ENCODE measurements around the gene GRM2. TPM values are rescaled to one million over a fixed set of nuclear protein-coding genes. Genes with fewer than 3 reads are reported as not detected.

The GRM2 gene
- 1 to 10 TPM in 2 of 4 donors, under 1 TPM in 2; 0.13 to 2.2 (median 0.91) TPM for total RNA-seq

GRCh38 chr3:51706788-51707731 is at the start of gene GRM2:
GRM2 (plus strand) TSS chr3:51707068; CDS start chr3:51708984, 1,916 bp downstream.
- TF ChIP-seq CTCF (IDR thresholded peaks at IDR 0.05) = no peak
- TF ChIP-seq POLR2A (IDR thresholded peaks at IDR 0.05) = no peak
- 10 to 13% methylated on average over 29 to 30 of the region's 69 CpGs for whole genome bisulfite sequencing, 2 donors
- DNase-seq (ENCODE audit: low spot score in 2 of 2) = peak in 1 of 2 donors; percentile 42
- intact Hi-C loops (cut with DNase I; ENCODE audit: low total_unique reads) = no loop called here
- no peak within 1 kb of the TSS for H3K4me3 ChIP-seq (ENCODE audit: low read depth, poor library complexity, severe bottlenecking)

- H3K4me3 ChIP-seq (ENCODE audit: low read depth, poor library complexity, severe bottlenecking) = no peak overlapping the region
- intact Hi-C loops (cut with DNase I; ENCODE audit: low total_unique reads) = no loop called here
- no peak for TF ChIP-seq POLR2A (IDR thresholded peaks at IDR 0.05)
- no peak for TF ChIP-seq CTCF (IDR thresholded peaks at IDR 0.05)
- 93 to 95% methylated on average over 3 of the region's 3 CpGs for WGBS, 2 donors
- DNase-seq (ENCODE audit: low spot score in 2 of 2) = no peak
Measured at GRCh38 chr3:51657234-51657633, 49.6 kb upstream of the GRM2 start.

- WGBS, 2 donors = 92 to 95% methylated on average over 9 of the region's 9 CpGs
- DNase-seq (ENCODE audit: low spot score in 2 of 2) = peak in 1 of 2 donors; percentile 52
- intact Hi-C loops (cut with DNase I; ENCODE audit: low total_unique reads) = no loop called here
- no peak overlapping the region for H3K4me3 ChIP-seq (ENCODE audit: low read depth, poor library complexity, severe bottlenecking)
- TF ChIP-seq CTCF (IDR thresholded peaks at IDR 0.05) (no peak), POLR2A (IDR thresholded peaks at IDR 0.05) (no peak)
Measured at GRCh38 chr3:51659942-51660341, 46.9 kb upstream of the GRM2 start.

- DNase-seq (ENCODE audit: low spot score in 2 of 2) = peak in 1 of 2 donors; percentile 71
- WGBS, 2 donors = 95 to 96% methylated on average over 14 of the region's 14 CpGs
Measured at GRCh38 chr3:51662456-51662855, 44.4 kb upstream of the GRM2 start.

GRCh38 chr3:51668756-51669155 is 38.1 kb upstream of the GRM2 start:
- TF ChIP-seq POLR2A (IDR thresholded peaks at IDR 0.05) (no peak), CTCF (IDR thresholded peaks at IDR 0.05) (no peak)
- intact Hi-C loops (cut with DNase I; ENCODE audit: low total_unique reads) = no loop called here
- no peak overlapping the region for H3K4me3 ChIP-seq (ENCODE audit: low read depth, poor library complexity, severe bottlenecking)
- DNase-seq (ENCODE audit: low spot score in 2 of 2) = peak in 1 of 2 donors; percentile 78
- WGBS, 2 donors = 95 to 100% methylated on average over 1 of the region's 1 CpG

More at GRCh38 chr3:51662456-51662855, 44.4 kb upstream of the GRM2 start:
- TF ChIP-seq POLR2A (IDR thresholded peaks at IDR 0.05) (no peak), CTCF (IDR thresholded peaks at IDR 0.05) (no peak)
- intact Hi-C loops (cut with DNase I; ENCODE audit: low total_unique reads) = no loop called here
- no peak overlapping the region for H3K4me3 ChIP-seq (ENCODE audit: low read depth, poor library complexity, severe bottlenecking)

All from lower leg skin (tissue), 4 donors.